Stimulated activated naive CD8-positive, alpha-beta T cell treated with anti-CD3 and anti-CD28 coated beads, Interleukin-15, amount 100 ng/mL, for 72 hours (primary cell): ENCODE measurements around the gene RIPK3.
"Not testable (repeated sequence)": the region's sequence is repeated elsewhere in the genome, so short reads cannot be mapped to it uniquely, and the experiment has no call there.

Experiments
- ATAC-seq: fragments of 150-1000 bp; cut with Tn5 transposase; 2 replicates; pipeline ENCODE4 v1.10.0; 2021; ENCODE audit warnings: mild to moderate bottlenecking, moderate library complexity
- DNase-seq, 2 donors: peaks; one replicate each; pipeline ENCODE4 v3.0.0; 2021 to 2022
- H3K27ac Mint-ChIP-seq, 2 donors: one replicate each; pipeline ENCODE4 v1.8.0; 2022; ENCODE audit warnings: mild to moderate bottlenecking in 2 of 2, mixed read lengths in 2 of 2, moderate library complexity in 2 of 2
- H3K27me3 Mint-ChIP-seq: one replicate; pipeline ENCODE4 v1.8.0; 2022; ENCODE audit warnings: mixed read lengths
- H3K4me1 Mint-ChIP-seq: one replicate; pipeline ENCODE4 v1.8.0; 2022; ENCODE audit warnings: mild to moderate bottlenecking, mixed read lengths
- H3K4me3 Mint-ChIP-seq, 2 donors: one replicate each; pipeline ENCODE4 v1.8.0; 2022; ENCODE audit warnings: mild to moderate bottlenecking in 2 of 2, mixed read lengths in 2 of 2, moderate library complexity in 1 of 2
- H3K9me3 Mint-ChIP-seq, 2 donors: one replicate each; pipeline ENCODE4 v1.8.0; 2022; ENCODE audit warnings: mixed read lengths in 2 of 2

The RIPK3 gene

GRCh38 chr14:24363401-24363800 lies 23.6 kb upstream of the RIPK3 start:
- Mint-ChIP-seq H3K4me3 (no peak overlapping the region), H3K4me1 (peaks cover 33% of the 10 kb centered on the region), H3K27me3 (peaks cover 59% of the 10 kb centered on the region), H3K27ac (no peak overlapping the region), H3K9me3 (no peaks in the 10 kb centered on the region)
- DNase-seq (no peak), ATAC-seq (no peak)

GRCh38 chr14:24362241-24362960 lies 22.6 kb upstream of the RIPK3 start:
- H3K27me3 Mint-ChIP-seq: peaks cover 49% of the 10 kb centered on the region
- DNase-seq: no peak
- H3K4me3 Mint-ChIP-seq: no peak overlapping the region

GRCh38 chr14:24361326-24361725 lies 21.5 kb upstream of the RIPK3 start:
- H3K4me1 Mint-ChIP-seq: peaks cover 14% of the 10 kb centered on the region

More at GRCh38 chr14:24362241-24362960, 22.6 kb upstream of the RIPK3 start:
- H3K27ac Mint-ChIP-seq: no peak overlapping the region
- no peak for ATAC-seq
- H3K9me3 Mint-ChIP-seq: no peaks in the 10 kb centered on the region
- H3K4me1 Mint-ChIP-seq: peaks cover 23% of the 10 kb centered on the region

GRCh38 chr14:24360281-24360680 lies 20.5 kb upstream of the RIPK3 start:
- Mint-ChIP-seq H3K4me1 (peaks cover 5% of the 10 kb centered on the region), H3K27ac (no peak overlapping the region), H3K27me3 (peaks cover 29% of the 10 kb centered on the region), H3K4me3 (no peak overlapping the region), H3K9me3 (no peaks in the 10 kb centered on the region)
- ATAC-seq: no peak
- no peak for DNase-seq

More at GRCh38 chr14:24361326-24361725, 21.5 kb upstream of the RIPK3 start:
- no peaks in the 10 kb centered on the region for H3K9me3 Mint-ChIP-seq
- H3K27ac Mint-ChIP-seq: no peak overlapping the region
- H3K4me3 Mint-ChIP-seq: no peak overlapping the region
- no peak for DNase-seq
- peaks cover 40% of the 10 kb centered on the region for H3K27me3 Mint-ChIP-seq
- ATAC-seq: no peak

GRCh38 chr14:24356208-24356607 lies 16.4 kb upstream of the RIPK3 start:
- Mint-ChIP-seq H3K27ac (no peak overlapping the region), H3K4me1 (peaks cover 6% of the 10 kb centered on the region), H3K27me3 (peaks cover 30% of the 10 kb centered on the region), H3K4me3 (no peak overlapping the region), H3K9me3 (no peaks in the 10 kb centered on the region)
- ATAC-seq: no peak
- no peak for DNase-seq

GRCh38 chr14:24355009-24355408 lies 15.2 kb upstream of the RIPK3 start:
- no peak overlapping the region for H3K4me3 Mint-ChIP-seq
- ATAC-seq: no peak
- no peaks in the 10 kb centered on the region for H3K9me3 Mint-ChIP-seq
- DNase-seq: no peak
- H3K27me3 Mint-ChIP-seq: peaks cover 34% of the 10 kb centered on the region
- no peak overlapping the region for H3K27ac Mint-ChIP-seq
- peaks cover 6% of the 10 kb centered on the region for H3K4me1 Mint-ChIP-seq

GRCh38 chr14:24354482-24354825 lies 14.7 kb upstream of the RIPK3 start:
- ATAC-seq, H3K4me3 Mint-ChIP-seq, H3K4me1 Mint-ChIP-seq, DNase-seq, H3K9me3 Mint-ChIP-seq, H3K27ac Mint-ChIP-seq: not testable (repeated sequence)
- peaks cover 39% of the 10 kb centered on the region for H3K27me3 Mint-ChIP-seq

GRCh38 chr14:24353559-24354481 lies 14.0 kb upstream of the RIPK3 start:
- Mint-ChIP-seq H3K27ac (no peak overlapping the region), H3K4me3 (no peak overlapping the region), H3K27me3 (peaks cover 44% of the 10 kb centered on the region), H3K9me3 (no peaks in the 10 kb centered on the region), H3K4me1 (peaks cover 6% of the 10 kb centered on the region)
- ATAC-seq: peak; percentile 40
- no peak for DNase-seq

- Mint-ChIP-seq H3K4me3 (no peak overlapping the region), H3K4me1 (peaks cover 6% of the 10 kb centered on the region), H3K9me3 (no peaks in the 10 kb centered on the region), H3K27me3 (peaks cover 44% of the 10 kb centered on the region), H3K27ac (no peak overlapping the region)
- DNase-seq (no peak), ATAC-seq (no peak)
Observed at GRCh38 chr14:24351517-24351916, 11.7 kb upstream of the RIPK3 start.

- ATAC-seq (no peak), DNase-seq (no peak)
- Mint-ChIP-seq H3K9me3 (no peaks in the 10 kb centered on the region), H3K4me1 (peaks cover 6% of the 10 kb centered on the region), H3K27ac (no peak overlapping the region), H3K4me3 (no peak overlapping the region), H3K27me3 (peaks cover 51% of the 10 kb centered on the region)
Observed at GRCh38 chr14:24349742-24350141, 10.0 kb upstream of the RIPK3 start.

- ATAC-seq (no peak), DNase-seq (no peak)
- no peak overlapping the region for H3K27ac Mint-ChIP-seq
- H3K4me3 Mint-ChIP-seq: no peak overlapping the region
- no peaks in the 10 kb centered on the region for H3K4me1 Mint-ChIP-seq
- H3K27me3 Mint-ChIP-seq: peaks cover 45% of the 10 kb centered on the region
- H3K9me3 Mint-ChIP-seq: no peaks in the 10 kb centered on the region
Observed at GRCh38 chr14:24348186-24348585, 8.4 kb upstream of the RIPK3 start.

- no peak overlapping the region for H3K27ac Mint-ChIP-seq
- DNase-seq (no peak), ATAC-seq (no peak)
- peaks cover 41% of the 10 kb centered on the region for H3K27me3 Mint-ChIP-seq
- no peaks in the 10 kb centered on the region for H3K9me3 Mint-ChIP-seq
- H3K4me1 Mint-ChIP-seq: no peaks in the 10 kb centered on the region
- H3K4me3 Mint-ChIP-seq: no peak overlapping the region
Observed at GRCh38 chr14:24347134-24347533, 7.3 kb upstream of the RIPK3 start.

GRCh38 chr14:24343795-24344660 lies 4.2 kb upstream of the RIPK3 start:
- ATAC-seq: no peak
- peaks cover 12% of the 10 kb centered on the region for H3K4me1 Mint-ChIP-seq
- H3K4me3 Mint-ChIP-seq: no peak overlapping the region
- H3K27ac Mint-ChIP-seq: peak overlapping the region in 1 of 2 donors; percentile 6
- DNase-seq: no peak
- H3K9me3 Mint-ChIP-seq: no peaks in the 10 kb centered on the region
- H3K27me3 Mint-ChIP-seq: peaks cover 24% of the 10 kb centered on the region

GRCh38 chr14:24342889-24343288 lies 3.1 kb upstream of the RIPK3 start:
- Mint-ChIP-seq H3K9me3 (no peaks in the 10 kb centered on the region), H3K4me1 (peaks cover 24% of the 10 kb centered on the region), H3K27me3 (peaks cover 24% of the 10 kb centered on the region), H3K27ac (no peak overlapping the region), H3K4me3 (no peak overlapping the region)
- DNase-seq: no peak
- ATAC-seq: no peak

GRCh38 chr14:24340606-24341005 lies 815 bp upstream of the RIPK3 start:
- Mint-ChIP-seq H3K27ac (no peak overlapping the region), H3K4me1 (peaks cover 31% of the 10 kb centered on the region), H3K27me3 (peaks cover 35% of the 10 kb centered on the region), H3K9me3 (no peaks in the 10 kb centered on the region), H3K4me3 (no peak overlapping the region)
- DNase-seq (no peak), ATAC-seq (no peak)
